Tibial nerve (tissue), 4 donors: ENCODE results near the gene NR2C1. TPM values are rescaled to one million over a fixed set of nuclear protein-coding genes. Genes with fewer than 3 reads are reported as not detected.
A peak's percentile ranks its signal among the peaks of the same experiment; 100 is the strongest.

ENCODE experiments used
- DNase-seq, 2 donors: peaks; one replicate each; pipeline ENCODE4 v3.0.0-alpha.2; 2019; ENCODE audit warnings: low spot score in 2 of 2
- H3K27ac ChIP-seq, 4 donors: fragments of 200-600 bp; sonication (generic) in 3 of 4; one replicate each; pipeline ENCODE4 v1.5.1; 2017 to 2019; ENCODE audit warnings: mild to moderate bottlenecking in 1 of 4
- H3K27me3 ChIP-seq, 2 donors: fragments of 200-600 bp; sonication (generic) in 1 of 2; one replicate each; pipeline versions ENCODE4 v1.5.1 to v1.6.0; 2017 to 2019
- H3K36me3 ChIP-seq, 3 donors: fragments of 200-600 bp; sonication (generic); one replicate each; pipeline ENCODE4 v1.5.1; 2018 to 2019
- H3K4me1 ChIP-seq, 4 donors: fragments of 200-600 bp; sonication (generic) in 3 of 4; one replicate each; pipeline ENCODE4 v1.5.1; 2017 to 2019
- H3K4me3 ChIP-seq, 4 donors: fragments of 200-600 bp; sonication (generic) in 3 of 4; one replicate each; pipeline ENCODE4 v1.5.1; 2017 to 2019; ENCODE audit warnings: mild to moderate bottlenecking in 1 of 4, moderate library complexity in 1 of 4
- H3K9me3 ChIP-seq, 4 donors: fragments of 200-600 bp; sonication (generic) in 3 of 4; one replicate each; pipeline ENCODE4 v1.5.1; 2017 to 2019
- EP300 ChIP-seq, 2 donors: sonication (generic); formaldehyde crosslinking; IDR thresholded peaks; one replicate each; pipeline ENCODE4 v1.6.1; 2017; ENCODE audit warnings: antibody characterized with exemption in 2 of 2, mild to moderate bottlenecking in 1 of 2
- POLR2A ChIP-seq, 2 donors: fragments of 450-650 bp; IDR thresholded peaks; one replicate each; pipeline ENCODE4 v1.6.1; 2017; ENCODE audit warnings: antibody characterized with exemption in 2 of 2, mild to moderate bottlenecking in 2 of 2, moderate library complexity in 2 of 2
- WGBS, 2 donors: methylation state at CpG; one replicate each; pipeline ENCODE4 v1.1.5; 2018; 5-methylcytosine and 5-hydroxymethylcytosine counted together
- total RNA-seq, 4 donors: library from RNA; depleted of rRNA; stranded (reverse); fragments of >200 nt; gene quantifications; one replicate each; pipeline ENCODE4 v1.1.0, GENCODE V29; 2016
- TF ChIP-seq, protein P1 (sequence below), 5 experiments: fragments of 200-600 bp in 3 of 5; fragments of 450-650 bp in 2 of 5; sonication (generic) in 3 of 5; IDR thresholded peaks; one replicate each; pipeline ENCODE4 v1.5.1; 2016 to 2019; ENCODE audit warnings: antibody characterized with exemption in 5 of 5, mild to moderate bottlenecking in 3 of 5, moderate library complexity in 2 of 5

NR2C1 gene
- 10 to 100 TPM; 64.5 to 93.5 (median 75.2) TPM for total RNA-seq

DNA sequence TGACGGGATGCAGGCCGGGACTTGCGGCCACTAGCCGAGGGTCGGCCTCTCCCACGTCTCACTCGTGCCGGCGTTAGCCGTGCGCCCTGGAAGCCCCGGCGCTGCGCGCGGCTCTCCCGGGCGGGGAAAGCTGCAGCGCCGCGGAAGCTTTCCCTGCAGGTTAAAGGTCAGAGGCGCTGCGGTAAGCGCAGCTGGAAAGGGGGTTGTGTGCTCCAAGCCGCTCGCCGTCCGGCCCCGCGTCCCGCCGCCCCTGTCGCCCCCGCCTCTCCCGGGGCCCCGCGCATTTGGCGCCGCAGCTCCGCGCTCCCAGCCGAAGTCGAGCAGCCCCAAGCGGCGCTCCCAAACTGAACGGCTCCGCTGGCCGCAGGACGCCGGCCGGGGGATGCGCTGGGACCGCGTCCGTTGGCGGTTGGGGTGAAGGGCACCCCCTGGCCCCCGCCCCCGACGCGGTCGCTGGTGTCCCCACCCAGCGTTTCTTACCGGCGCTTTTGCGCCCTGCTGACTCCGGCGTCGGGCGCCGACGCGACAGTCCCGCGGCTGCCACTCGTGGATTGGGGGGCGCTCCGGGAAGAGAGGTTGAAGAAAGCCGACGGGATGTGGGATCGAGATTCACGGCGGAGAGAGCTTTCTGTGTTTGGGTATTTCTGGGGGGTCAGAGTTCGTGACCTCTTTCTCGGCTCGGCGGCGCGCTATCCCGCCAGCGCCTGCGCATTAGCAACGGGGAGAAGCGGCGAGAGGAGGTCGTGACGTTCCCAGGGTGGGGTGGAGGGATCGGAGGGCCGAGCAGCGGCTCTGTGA, at the start of gene NR2C1:
Gene NR2C1 (minus strand): TSS at position 719 of the 798 bp plus-strand sequence. CDS start 6,234 bp downstream, outside the sequence.
- TF ChIP-seq, protein P1, sequence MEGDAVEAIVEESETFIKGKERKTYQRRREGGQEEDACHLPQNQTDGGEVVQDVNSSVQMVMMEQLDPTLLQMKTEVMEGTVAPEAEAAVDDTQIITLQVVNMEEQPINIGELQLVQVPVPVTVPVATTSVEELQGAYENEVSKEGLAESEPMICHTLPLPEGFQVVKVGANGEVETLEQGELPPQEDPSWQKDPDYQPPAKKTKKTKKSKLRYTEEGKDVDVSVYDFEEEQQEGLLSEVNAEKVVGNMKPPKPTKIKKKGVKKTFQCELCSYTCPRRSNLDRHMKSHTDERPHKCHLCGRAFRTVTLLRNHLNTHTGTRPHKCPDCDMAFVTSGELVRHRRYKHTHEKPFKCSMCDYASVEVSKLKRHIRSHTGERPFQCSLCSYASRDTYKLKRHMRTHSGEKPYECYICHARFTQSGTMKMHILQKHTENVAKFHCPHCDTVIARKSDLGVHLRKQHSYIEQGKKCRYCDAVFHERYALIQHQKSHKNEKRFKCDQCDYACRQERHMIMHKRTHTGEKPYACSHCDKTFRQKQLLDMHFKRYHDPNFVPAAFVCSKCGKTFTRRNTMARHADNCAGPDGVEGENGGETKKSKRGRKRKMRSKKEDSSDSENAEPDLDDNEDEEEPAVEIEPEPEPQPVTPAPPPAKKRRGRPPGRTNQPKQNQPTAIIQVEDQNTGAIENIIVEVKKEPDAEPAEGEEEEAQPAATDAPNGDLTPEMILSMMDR (IDR thresholded peaks at IDR 0.05) = peak in 1 of 5 experiments; percentile 85
- peak in 1 of 2 donors; percentile 86 for TF ChIP-seq EP300 (IDR thresholded peaks at IDR 0.05)
- TF ChIP-seq POLR2A (IDR thresholded peaks at IDR 0.05) = peak in 1 of 2 donors; percentile 33
- no peaks in the 10 kb centered on the region for H3K36me3 ChIP-seq
- peaks cover 0 to 51% (median 8%) of the 10 kb centered on the region in 4 donors for H3K4me1 ChIP-seq
- WGBS, 2 donors = 0 to 1% methylated on average over 37 to 66 of the region's 99 CpGs
- H3K27ac ChIP-seq = peak within 1 kb of the TSS; percentile 86 to 96 (median 94)
- DNase-seq = peak; percentile 80 to 84
- peak within 1 kb of the TSS; percentile 68 to 99 (median 97) for H3K4me3 ChIP-seq
- H3K27me3 ChIP-seq = no peaks in the 10 kb centered on the region
- H3K9me3 ChIP-seq = no peaks in the 10 kb centered on the region

DNA sequence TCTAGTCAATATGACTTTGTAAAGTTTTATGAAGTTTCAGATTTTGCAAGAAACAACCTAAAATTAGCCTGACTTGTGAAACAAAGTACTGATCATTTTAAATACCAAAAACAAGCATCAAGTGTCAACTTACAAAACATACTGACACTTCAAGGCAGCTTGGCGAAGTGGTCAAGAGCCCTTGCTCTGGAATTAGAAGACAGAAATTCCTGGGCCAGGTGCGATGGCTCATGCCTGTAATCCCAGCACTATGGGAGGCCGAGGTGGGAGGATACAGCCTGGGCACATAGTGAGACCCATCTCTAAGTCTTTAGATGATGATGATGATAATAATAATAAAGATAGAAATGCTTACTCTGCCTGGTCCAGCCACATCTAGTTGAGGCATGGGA, 45.4 kb upstream of the NR2C1 start:
- no peak for DNase-seq
- H3K36me3 ChIP-seq = no peaks in the 10 kb centered on the region
- H3K4me1 ChIP-seq = peaks cover 0 to 21% (median 0%) of the 10 kb centered on the region in 4 donors
- no peak for TF ChIP-seq EP300 (IDR thresholded peaks at IDR 0.05)
- TF ChIP-seq, protein P1 (IDR thresholded peaks at IDR 0.05) = no peak
- TF ChIP-seq POLR2A (IDR thresholded peaks at IDR 0.05) = no peak
- H3K27me3 ChIP-seq = no peaks in the 10 kb centered on the region
- no peak overlapping the region for H3K4me3 ChIP-seq
- H3K27ac ChIP-seq = peak overlapping the region in 1 of 4 donors; percentile 27
- WGBS, 2 donors = 87 to 88% methylated on average over 3 of the region's 3 CpGs
- no peaks in the 10 kb centered on the region for H3K9me3 ChIP-seq

DNA sequence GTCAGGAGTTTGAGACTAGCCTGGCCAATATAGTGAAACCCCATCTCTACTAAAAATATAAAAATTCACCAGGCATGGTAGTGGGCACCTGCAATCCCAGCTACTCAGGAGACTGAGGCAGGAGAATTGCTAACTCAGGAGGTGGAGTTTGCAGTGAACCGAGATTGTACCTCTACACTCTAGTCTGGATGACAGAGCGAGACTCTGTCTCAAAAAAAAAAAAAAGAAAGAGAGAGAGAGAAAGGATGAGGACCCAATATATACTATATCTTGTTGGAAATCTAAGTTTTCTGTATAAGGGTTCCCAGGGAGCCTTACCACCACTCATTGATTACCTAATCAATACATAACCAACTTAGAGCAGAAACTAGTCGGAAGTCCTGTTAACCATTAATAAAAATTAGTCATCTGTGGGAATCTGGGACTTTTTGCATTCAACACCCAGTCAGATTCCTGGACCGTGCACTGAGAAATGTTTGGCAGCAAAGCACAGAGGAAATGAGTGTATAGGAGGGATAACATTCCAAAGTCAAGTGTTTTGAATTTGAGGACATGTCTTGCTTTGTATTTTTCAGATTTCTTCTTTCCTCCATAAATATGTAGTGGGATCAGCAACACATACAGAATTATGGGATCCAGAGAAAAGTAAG, 44.8 kb upstream of the NR2C1 start:
- WGBS, 2 donors = 57 to 60% methylated on average over 4 of the region's 4 CpGs
- TF ChIP-seq EP300 (IDR thresholded peaks at IDR 0.05) (no peak), POLR2A (IDR thresholded peaks at IDR 0.05) (no peak)
- TF ChIP-seq, protein P1 (IDR thresholded peaks at IDR 0.05) = no peak
- Histone ChIP-seq H3K27me3 (no peaks in the 10 kb centered on the region), H3K9me3 (no peaks in the 10 kb centered on the region), H3K27ac (peak overlapping the region in 2 of 4 donors; percentile 13 to 27), H3K36me3 (peaks cover 0 to 2% (median 0%) of the 10 kb centered on the region in 3 donors), H3K4me1 (peaks cover 0 to 21% (median 0%) of the 10 kb centered on the region in 4 donors), H3K4me3 (no peak overlapping the region)
- no peak for DNase-seq

DNA sequence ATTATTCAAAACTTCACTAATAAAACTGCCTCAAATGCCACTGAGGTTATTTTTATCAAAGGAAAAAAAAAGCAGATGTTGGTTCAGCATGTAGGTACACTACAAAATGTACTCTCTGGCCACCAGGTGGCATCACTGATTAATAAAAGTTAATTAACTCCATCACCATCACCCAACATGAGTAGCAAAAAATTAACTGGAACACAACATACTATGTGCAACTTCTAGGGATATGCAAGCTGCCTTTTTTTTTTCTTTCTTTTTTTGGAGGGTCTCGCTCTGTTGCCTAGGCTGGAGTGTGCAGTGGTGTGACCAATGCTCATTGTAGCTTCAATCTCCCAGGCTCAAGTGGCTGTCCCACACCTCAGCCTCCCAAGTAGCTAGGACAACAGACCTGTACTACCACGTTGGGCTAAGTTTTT, 43.8 kb upstream of the NR2C1 start:
- H3K27ac ChIP-seq = no peak overlapping the region
- H3K9me3 ChIP-seq = no peaks in the 10 kb centered on the region
- peaks cover 0 to 21% (median 0%) of the 10 kb centered on the region in 4 donors for H3K4me1 ChIP-seq
- DNase-seq = peak; percentile 51 to 85
- peaks cover 0 to 11% (median 0%) of the 10 kb centered on the region in 3 donors for H3K36me3 ChIP-seq
- 52 to 57% methylated on average over 2 of the region's 2 CpGs for WGBS, 2 donors
- H3K4me3 ChIP-seq = no peak overlapping the region
- no peaks in the 10 kb centered on the region for H3K27me3 ChIP-seq
- TF ChIP-seq, protein P1 (IDR thresholded peaks at IDR 0.05) = peak; percentile 50 to 88 (median 62)
- TF ChIP-seq EP300 (IDR thresholded peaks at IDR 0.05) (no peak), POLR2A (IDR thresholded peaks at IDR 0.05) (no peak)
